ENCODE results near the gene SLC25A42. TPM values are rescaled to one million over a fixed set of nuclear protein-coding genes. Genes with fewer than 3 reads are reported as not detected.
"Not testable (repeated sequence)": the region's sequence is repeated elsewhere in the genome, so short reads cannot be mapped to it uniquely, and the experiment has no call there.

SLC25A42 gene
- total RNA-seq, 1 donor from 2014 or later = 14.9 TPM

- intact Hi-C loops (cut with DNase I) = no loop called here
- no peak for DNase-seq (ENCODE audit: low spot score)
Measured at GRCh38 chr19:19119325-19120237, 55.8 kb downstream of the SLC25A42 start.

- DNase-seq (ENCODE audit: low spot score) = no peak
- intact Hi-C loops (cut with DNase I) = no loop called here
Measured at GRCh38 chr19:19120308-19121231, 56.8 kb downstream of the SLC25A42 start.

GRCh38 chr19:19121371-19121770 is 57.6 kb downstream of the SLC25A42 start:
- DNase-seq (ENCODE audit: low spot score) = no peak
- intact Hi-C loops (cut with DNase I) = no loop called here

- DNase-seq (ENCODE audit: low spot score) = no peak
- intact Hi-C loops (cut with DNase I) = no loop called here
Measured at GRCh38 chr19:19122902-19123301, 59.1 kb downstream of the SLC25A42 start.

GRCh38 chr19:19123386-19123785 is 59.6 kb downstream of the SLC25A42 start:
- intact Hi-C loops (cut with DNase I) = no loop called here
- DNase-seq (ENCODE audit: low spot score) = no peak

- DNase-seq (ENCODE audit: low spot score) = no peak
- intact Hi-C loops (cut with DNase I) = no loop called here
Measured at GRCh38 chr19:19126102-19126501, 62.3 kb downstream of the SLC25A42 start.

GRCh38 chr19:19131989-19132388 is 68.2 kb downstream of the SLC25A42 start:
- DNase-seq (ENCODE audit: low spot score) = no peak
- intact Hi-C loops (cut with DNase I) = no loop called here

GRCh38 chr19:19132912-19133311 is 69.1 kb downstream of the SLC25A42 start:
- intact Hi-C loops (cut with DNase I) = no loop called here
- DNase-seq (ENCODE audit: low spot score) = no peak

- intact Hi-C loops (cut with DNase I) = no loop called here
- no peak for DNase-seq (ENCODE audit: low spot score)
Measured at GRCh38 chr19:19133985-19134384, 70.2 kb downstream of the SLC25A42 start.

- intact Hi-C loops (cut with DNase I) = loop anchor here (5.0 kb wide), 1 partner anchor 72 kb away; the partner anchor contains the start of gene SLC25A42
- DNase-seq (ENCODE audit: low spot score) = no peak
Measured at GRCh38 chr19:19134687-19135158, 70.9 kb downstream of the SLC25A42 start.

GRCh38 chr19:19135713-19136112 is 71.9 kb downstream of the SLC25A42 start:
- intact Hi-C loops (cut with DNase I) = loop anchor here (5.0 kb wide), 1 partner anchor 73 kb away; the partner anchor contains the start of gene SLC25A42
- DNase-seq (ENCODE audit: low spot score) = not testable (repeated sequence)

- no peak for DNase-seq (ENCODE audit: low spot score)
- intact Hi-C loops (cut with DNase I) = loop anchor here (5.0 kb wide), 1 partner anchor 75 kb away; the partner anchor contains the start of gene SLC25A42
Measured at GRCh38 chr19:19137556-19138108, 73.8 kb downstream of the SLC25A42 start.

- DNase-seq (ENCODE audit: low spot score) = peak; percentile 98
- intact Hi-C loops (cut with DNase I) = loop anchor here (5.0 kb wide), 1 partner anchor 76 kb away; the partner anchor contains the start of gene SLC25A42
Measured at GRCh38 chr19:19138109-19138981, 74.6 kb downstream of the SLC25A42 start, which contains the start of gene TMEM161A. TMEM161A (minus strand) TSS chr19:19138478; CDS start chr19:19138428, 50 bp downstream.

GRCh38 chr19:19139876-19140229 is 76.1 kb downstream of the SLC25A42 start:
- intact Hi-C loops (cut with DNase I) = loop anchor here (5.0 kb wide), 1 partner anchor 78 kb away; the partner anchor contains the start of gene SLC25A42
- no peak for DNase-seq (ENCODE audit: low spot score)

- no peak for DNase-seq (ENCODE audit: low spot score)
- intact Hi-C loops (cut with DNase I) = no loop called here
Measured at GRCh38 chr19:19140476-19140875, 76.7 kb downstream of the SLC25A42 start.

- DNase-seq (ENCODE audit: low spot score) = no peak
- intact Hi-C loops (cut with DNase I) = no loop called here
Measured at GRCh38 chr19:19142347-19142746, 78.6 kb downstream of the SLC25A42 start.

- intact Hi-C loops (cut with DNase I) = loop anchor here (5.0 kb wide), 1 partner anchor 197 kb away; no protein-coding TSS in a partner anchor
- DNase-seq (ENCODE audit: low spot score) = no peak
Measured at GRCh38 chr19:19145281-19145680, 81.5 kb downstream of the SLC25A42 start.
